Left lung (tissue), 10 donors: ENCODE measurements around the gene SLFN5. TPM values are rescaled to one million over a fixed set of nuclear protein-coding genes. Genes with fewer than 3 reads are reported as not detected.

Source experiments
- ATAC-seq: fragments of 200-7000 bp; cut with Tn5 transposase; one replicate; pipeline ENCODE4 v1.9.1; 2020; ENCODE audit warnings: moderate library complexity
- DNase-seq, 4 donors: peaks; one replicate each; pipeline ENCODE4 v3.0.0-alpha.2; 2013 to 2020
- H3K27ac ChIP-seq, 2 donors: fragments of 200-600 bp; sonication (generic) in 1 of 2; one replicate each; pipeline versions ENCODE4 v1.5.0 to v1.8.0; 2020 to 2021
- H3K27me3 ChIP-seq, 2 donors: fragments of 200-600 bp; sonication (generic) in 1 of 2; one replicate each; pipeline versions ENCODE4 v1.5.0 to v1.8.0; 2020 to 2021
- H3K36me3 ChIP-seq, 2 donors: fragments of 200-600 bp; sonication (generic) in 1 of 2; one replicate each; pipeline versions ENCODE4 v1.5.0 to v1.8.0; 2020 to 2021
- H3K4me1 ChIP-seq, 2 donors: fragments of 200-600 bp; one replicate each; pipeline ENCODE4 v1.8.0; 2021
- H3K4me3 ChIP-seq, 2 donors: fragments of 200-600 bp; sonication (generic) in 1 of 2; one replicate each; pipeline versions ENCODE4 v1.5.0 to v1.8.0; 2020 to 2021; ENCODE audit warnings: mild to moderate bottlenecking in 1 of 2
- H3K9me3 ChIP-seq, 2 donors: fragments of 200-600 bp; sonication (generic) in 1 of 2; one replicate each; pipeline versions ENCODE4 v1.5.0 to v1.8.0; 2020 to 2021
- CTCF ChIP-seq, 2 donors: fragments of 200-600 bp; sonication (generic) in 1 of 2; IDR thresholded peaks; one replicate each; pipeline versions ENCODE4 v1.5.0 to v1.8.0; 2021; ENCODE audit warnings: antibody characterized with exemption in 2 of 2
- intact Hi-C, 2 donors: fragments of 100-400 bp; cut with DNase I; formaldehyde crosslinking; loops; one replicate each; pipeline versions ENCODE4 v1.11.2 to v1.14.2; 2022
- polyA plus RNA-seq, 6 donors: library from polyadenylated mRNA; unstranded; fragments of 120-200 nt; gene quantifications; one replicate each; pipeline ENCODE4 v1.2.1, GENCODE V29; 2013; ENCODE audit not compliant: insufficient read length in 6 of 6
- total RNA-seq, 2 donors: library from RNA; stranded (reverse); fragmentation: NEBNext Ultra II Directional; extraction: Animal tissue kit (Norgen Biotek cat#: 25700); gene quantifications; one replicate each; pipeline ENCODE4 v1.2.1, GENCODE V29; 2021
- donor health status: DM: no; HTN: yes; CAD: no.
- donor health status: DM: no; HTN: no; CAD: no.

SLFN5 gene
- total and polyA plus RNA-seq, 8 donors, result 20.8 to 67.5 (median 22.8) TPM

DNA sequence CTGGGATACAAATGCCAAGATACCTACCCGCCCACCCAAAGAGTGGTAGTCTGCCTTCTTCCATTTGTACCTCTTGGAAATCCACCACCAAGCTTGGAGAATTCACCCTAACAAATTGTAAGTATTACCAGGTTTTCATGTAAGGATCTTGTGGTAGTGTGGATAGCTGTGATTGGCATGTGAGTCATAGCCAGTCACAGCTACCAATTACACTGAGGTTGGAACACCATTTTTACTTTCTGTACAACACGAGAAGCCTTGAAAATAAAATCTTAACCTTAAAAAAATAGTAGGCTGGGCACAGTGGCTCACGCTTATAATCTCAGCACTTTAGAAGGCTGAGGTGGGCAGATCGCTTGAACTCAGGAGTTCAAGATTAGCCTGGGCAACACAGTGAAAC, 30.2 kb upstream of the SLFN5 start:
- no peak for DNase-seq
- H3K36me3 ChIP-seq, result no peaks in the 10 kb centered on the region
- ATAC-seq, result no peak
- intact Hi-C loops, result no loop called here
- H3K4me3 ChIP-seq, result no peak overlapping the region
- peaks cover 0 to 9% of the 10 kb centered on the region in 2 donors for H3K4me1 ChIP-seq
- H3K27me3 ChIP-seq, result no peaks in the 10 kb centered on the region
- TF ChIP-seq CTCF (IDR thresholded peaks at IDR 0.05), result no peak
- H3K27ac ChIP-seq, result peak overlapping the region in 1 of 2 donors; percentile 55
- H3K9me3 ChIP-seq, result no peaks in the 10 kb centered on the region

- Histone ChIP-seq H3K4me1 (peaks cover 0 to 14% of the 10 kb centered on the region in 2 donors), H3K36me3 (no peaks in the 10 kb centered on the region), H3K4me3 (no peak overlapping the region), H3K27me3 (no peaks in the 10 kb centered on the region), H3K9me3 (no peaks in the 10 kb centered on the region), H3K27ac (peak overlapping the region in 1 of 2 donors; percentile 55)
- ATAC-seq (no peak), DNase-seq (no peak)
- intact Hi-C loops, result no loop called here
- TF ChIP-seq CTCF (IDR thresholded peaks at IDR 0.05), result no peak
Observed at GRCh38 chr17:35213412-35213940, 29.4 kb upstream of the SLFN5 start.

- ATAC-seq (no peak), DNase-seq (no peak)
- H3K4me3 ChIP-seq, result no peak overlapping the region
- no peaks in the 10 kb centered on the region for H3K36me3 ChIP-seq
- intact Hi-C loops, result no loop called here
- no peaks in the 10 kb centered on the region for H3K9me3 ChIP-seq
- peak overlapping the region in 1 of 2 donors; percentile 55 for H3K27ac ChIP-seq
- peaks cover 0 to 21% of the 10 kb centered on the region in 2 donors for H3K4me1 ChIP-seq
- no peaks in the 10 kb centered on the region for H3K27me3 ChIP-seq
- TF ChIP-seq CTCF (IDR thresholded peaks at IDR 0.05), result no peak
Observed at GRCh38 chr17:35214192-35214591, 28.7 kb upstream of the SLFN5 start.

DNA sequence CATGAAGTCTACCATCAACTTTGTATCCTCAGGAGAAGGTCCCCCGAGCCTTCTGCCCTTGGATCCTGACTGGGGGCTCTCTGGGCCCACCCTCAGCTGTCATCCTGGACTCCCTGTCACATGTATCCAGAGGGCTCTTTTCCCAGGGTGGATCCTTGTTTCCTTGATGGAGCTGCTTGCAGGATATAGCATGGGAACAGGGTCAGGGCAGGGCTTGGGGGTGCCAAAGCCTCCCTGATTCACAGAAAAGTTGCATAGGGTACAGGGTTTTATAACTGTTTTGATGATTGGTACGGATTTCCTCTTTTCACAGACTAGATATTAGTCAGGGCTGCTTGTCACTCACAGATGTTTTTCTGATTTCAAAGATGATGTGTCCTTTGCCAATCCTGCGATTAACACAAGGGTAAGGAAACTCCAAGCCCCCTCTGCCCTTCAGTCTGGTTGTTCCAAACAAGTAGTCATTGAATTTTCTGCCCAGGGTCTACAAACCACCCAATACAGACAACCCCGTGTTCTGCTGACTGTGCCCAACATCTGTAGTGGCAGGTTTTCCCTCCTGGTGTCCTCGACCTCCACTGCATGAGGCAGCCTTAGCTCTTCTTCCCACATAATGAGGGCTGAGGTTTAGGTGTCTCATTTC, 28.1 kb upstream of the SLFN5 start:
- Histone ChIP-seq H3K27ac (peak overlapping the region in 1 of 2 donors; percentile 55), H3K4me3 (no peak overlapping the region), H3K27me3 (no peaks in the 10 kb centered on the region), H3K36me3 (no peaks in the 10 kb centered on the region), H3K4me1 (peaks cover 0 to 25% of the 10 kb centered on the region in 2 donors), H3K9me3 (no peaks in the 10 kb centered on the region)
- intact Hi-C loops, result no loop called here
- no peak for TF ChIP-seq CTCF (IDR thresholded peaks at IDR 0.05)
- peak; percentile 18 for ATAC-seq
- DNase-seq, result no peak

DNA sequence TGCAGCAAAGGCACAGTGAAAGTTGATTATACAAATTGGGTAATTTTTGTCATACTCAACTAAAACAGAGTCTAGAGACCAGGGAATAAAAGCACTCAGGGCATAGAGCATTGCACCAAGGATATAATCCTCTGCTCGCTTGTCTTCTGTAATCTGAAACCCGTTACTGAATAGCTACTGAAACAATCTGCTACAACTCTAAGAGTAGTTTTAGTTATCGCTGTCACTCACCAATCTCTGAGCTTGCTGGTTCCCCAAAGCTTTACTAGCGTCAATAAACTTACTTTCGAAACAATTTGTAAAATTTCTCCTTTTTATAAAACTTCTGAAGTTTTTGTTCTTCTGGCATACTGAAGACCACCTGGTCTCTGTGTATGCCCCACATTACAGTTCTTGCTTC, 25.8 kb upstream of the SLFN5 start:
- Histone ChIP-seq H3K4me1 (peaks cover 0 to 27% of the 10 kb centered on the region in 2 donors), H3K36me3 (no peaks in the 10 kb centered on the region), H3K9me3 (peaks cover 0 to 2% of the 10 kb centered on the region in 2 donors), H3K4me3 (no peak overlapping the region), H3K27ac (no peak overlapping the region), H3K27me3 (no peaks in the 10 kb centered on the region)
- no peak for TF ChIP-seq CTCF (IDR thresholded peaks at IDR 0.05)
- intact Hi-C loops, result no loop called here
- ATAC-seq, result no peak
- no peak for DNase-seq
